Loucy (cell line): ENCODE data around the gene ALKBH8.

Experiments used
- H2AFZ ChIP-seq: fragments of 200-600 bp; sonication (generic); 2 replicates; pipeline ENCODE4 v1.6.0; 2016; ENCODE audit warnings: antibody characterized with exemption, mild to moderate bottlenecking, low read length, moderate library complexity
- H3F3A ChIP-seq: fragments of 200-600 bp; 2 replicates; pipeline ENCODE4 v1.6.0; 2016; ENCODE audit warnings: antibody characterized with exemption, low read depth, mild to moderate bottlenecking
- H3K27me3 ChIP-seq: fragments of 200-600 bp; sonication (generic); 2 replicates; pipeline ENCODE4 v1.6.1; 2014; ENCODE audit warnings: low read length, mild to moderate bottlenecking; ENCODE audit not compliant: insufficient read depth, poor library complexity, severe bottlenecking
- H3K36me3 ChIP-seq: fragments of 200-600 bp; sonication (generic); 2 replicates; pipeline ENCODE4 v1.6.1; 2016; ENCODE audit warnings: low read length; ENCODE audit not compliant: insufficient read depth
- H3K4me1 ChIP-seq: fragments of 200-600 bp; sonication (generic); 2 replicates; pipeline ENCODE4 v1.5.1; 2014; ENCODE audit warnings: low read length, mild to moderate bottlenecking; ENCODE audit not compliant: insufficient read depth, poor library complexity, severe bottlenecking
- H3K4me2 ChIP-seq: fragments of 200-600 bp; sonication (generic); 2 replicates; pipeline ENCODE4 v1.6.0; 2014; ENCODE audit warnings: antibody characterized with exemption, low read length, low read depth, mild to moderate bottlenecking; ENCODE audit not compliant: poor library complexity, severe bottlenecking
- H3K4me3 ChIP-seq: fragments of 200-600 bp; sonication (generic); 2 replicates; pipeline ENCODE4 v1.5.1; 2014; ENCODE audit warnings: low read length, mild to moderate bottlenecking, mixed read lengths; ENCODE audit not compliant: poor library complexity, severe bottlenecking
- H3K79me2 ChIP-seq: fragments of 200-600 bp; sonication (generic); 2 replicates; pipeline ENCODE4 v1.6.1; 2014; ENCODE audit warnings: low read length; ENCODE audit not compliant: insufficient read depth
- H3K9ac ChIP-seq: fragments of 200-600 bp; sonication (generic); 2 replicates; pipeline ENCODE4 v1.6.0; 2014; ENCODE audit warnings: mild to moderate bottlenecking, low read depth, low read length, moderate library complexity; ENCODE audit not compliant: poor library complexity, severe bottlenecking
- H3K9me2 ChIP-seq: fragments of 200-600 bp; sonication (generic); replicated peaks from 2 replicates; pipeline ENCODE4 v1.6.1; 2016; ENCODE audit warnings: low read depth, low read length, mixed read lengths
- H3K9me3 ChIP-seq: fragments of 200-600 bp; sonication (generic); 2 replicates; pipeline ENCODE4 v1.6.1; 2014; ENCODE audit warnings: mild to moderate bottlenecking, antibody characterized with exemption, low read length, low read depth; ENCODE audit not compliant: insufficient read depth
- H4K20me1 ChIP-seq: fragments of 200-600 bp; sonication (generic); 2 replicates; pipeline ENCODE4 v1.6.0; 2014; ENCODE audit warnings: antibody characterized with exemption, low read length, mild to moderate bottlenecking; ENCODE audit not compliant: insufficient read depth, poor library complexity, severe bottlenecking
- CTCF ChIP-seq: fragments of 200-600 bp; sonication (generic); conservative IDR thresholded peaks from 2 replicates; pipeline ENCODE4 v1.5.1; 2014; ENCODE audit warnings: mild to moderate bottlenecking, antibody characterized with exemption, low read length
- EZH2phosphoT487 ChIP-seq: fragments of 200-600 bp; IDR thresholded peaks from 2 replicates; pipeline ENCODE4 v1.6.1; 2018; ENCODE audit warnings: antibody characterized with exemption, mild to moderate bottlenecking, moderate library complexity, borderline replicate concordance

ALKBH8 gene

GRCh38 chr11:107496011-107496410 is 69.5 kb downstream of the ALKBH8 start:
- Histone ChIP-seq H3K79me2 (no peaks in the 10 kb centered on the region), H3K4me1 (no peaks in the 10 kb centered on the region), H3K4me2 (no peak overlapping the region), H3K36me3 (no peaks in the 10 kb centered on the region), H3K27me3 (no peaks in the 10 kb centered on the region), H3K9ac (no peak overlapping the region), H3K9me3 (no peaks in the 10 kb centered on the region), H3K4me3 (no peak overlapping the region), H2AFZ (no peak overlapping the region), H4K20me1 (no peaks in the 10 kb centered on the region), H3F3A (no peaks in the 10 kb centered on the region), H3K9me2 (no peaks in the 10 kb centered on the region)
- no peak for TF ChIP-seq EZH2phosphoT487
- no peak for TF ChIP-seq CTCF

DNA sequence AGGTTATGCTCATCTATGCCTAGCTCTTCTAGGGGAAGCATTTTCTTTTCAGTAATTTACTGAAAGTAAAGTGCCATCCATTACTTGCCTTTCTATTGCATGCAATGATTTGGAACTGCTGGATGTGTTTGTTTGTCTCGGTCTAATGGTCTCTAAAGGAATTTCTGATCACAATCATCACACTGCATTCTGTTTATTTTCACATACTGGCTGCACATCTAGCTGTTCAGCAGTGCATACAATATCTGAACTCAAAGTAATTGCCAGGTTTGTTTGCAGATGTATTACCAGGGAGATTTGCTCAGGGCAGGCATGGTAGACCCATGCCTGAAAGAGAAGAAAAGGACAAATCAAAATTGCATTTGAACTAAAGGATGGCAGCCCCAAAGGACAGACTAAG is 71.5 kb downstream of the ALKBH8 start:
- no peaks in the 10 kb centered on the region for H3K36me3 ChIP-seq
- no peaks in the 10 kb centered on the region for H3F3A ChIP-seq
- H3K9ac ChIP-seq = no peak overlapping the region
- no peak overlapping the region for H2AFZ ChIP-seq
- TF ChIP-seq EZH2phosphoT487 = no peak
- TF ChIP-seq CTCF = no peak
- H3K4me1 ChIP-seq = no peaks in the 10 kb centered on the region
- H3K27me3 ChIP-seq = no peaks in the 10 kb centered on the region
- no peak overlapping the region for H3K4me2 ChIP-seq
- no peaks in the 10 kb centered on the region for H3K79me2 ChIP-seq
- H3K9me3 ChIP-seq = no peaks in the 10 kb centered on the region
- no peaks in the 10 kb centered on the region for H3K9me2 ChIP-seq
- no peaks in the 10 kb centered on the region for H4K20me1 ChIP-seq
- H3K4me3 ChIP-seq = no peak overlapping the region

- Histone ChIP-seq H3K79me2 (no peaks in the 10 kb centered on the region), H3F3A (no peaks in the 10 kb centered on the region), H4K20me1 (no peaks in the 10 kb centered on the region), H2AFZ (no peak overlapping the region), H3K27me3 (no peaks in the 10 kb centered on the region), H3K9me2 (no peaks in the 10 kb centered on the region), H3K36me3 (no peaks in the 10 kb centered on the region), H3K4me1 (no peaks in the 10 kb centered on the region), H3K9ac (no peak overlapping the region), H3K4me2 (no peak overlapping the region), H3K9me3 (no peaks in the 10 kb centered on the region), H3K4me3 (no peak overlapping the region)
- no peak for TF ChIP-seq EZH2phosphoT487
- TF ChIP-seq CTCF = no peak
Observed at GRCh38 chr11:107493117-107493516, 72.4 kb downstream of the ALKBH8 start.
